DND-41 (cell line): ENCODE data around the gene NOD2.

Experiments used
- ATAC-seq: fragments of 200-7000 bp; cut with Tn5 transposase; 3 replicates; pipeline ENCODE4 v1.9.1; 2021; ENCODE audit warnings: low read depth; ENCODE audit not compliant: insufficient read depth
- DNase-seq: peaks from one replicate; pipeline ENCODE4 v3.0.0-alpha.2; 2020
- H2AFZ ChIP-seq: 2 replicates; pipeline ENCODE4 v1.6.0; 2012; ENCODE audit warnings: low read depth, low read length
- H3K27ac ChIP-seq: 2 replicates; pipeline ENCODE4 v1.5.1; 2012; ENCODE audit warnings: low read length, inconsistent platforms
- H3K27me3 ChIP-seq: fragments of 200-600 bp; sonication (generic); 2 replicates; pipeline ENCODE4 v1.6.0; 2012; ENCODE audit warnings: low read length, mild to moderate bottlenecking, inconsistent platforms; ENCODE audit not compliant: insufficient read depth, poor library complexity
- H3K36me3 ChIP-seq: 2 replicates; pipeline ENCODE4 v1.5.1; 2012; ENCODE audit warnings: low read length, inconsistent platforms; ENCODE audit not compliant: insufficient read depth
- H3K4me1 ChIP-seq: 2 replicates; pipeline ENCODE4 v1.5.1; 2012; ENCODE audit warnings: mild to moderate bottlenecking, low read length; ENCODE audit not compliant: insufficient read depth
- H3K4me2 ChIP-seq: 2 replicates; pipeline ENCODE4 v1.6.0; 2012; ENCODE audit warnings: mild to moderate bottlenecking, moderate library complexity, low read length, inconsistent platforms; ENCODE audit not compliant: insufficient read depth
- H3K4me3 ChIP-seq, 2 experiments: fragments of 200-600 bp in 1 of 2; shearing (Covaris generic) in 1 of 2; 2 replicates each; pipeline ENCODE4 v1.5.1; 2012 to 2016; ENCODE audit warnings: inconsistent platforms in 2 of 2, low read length in 2 of 2, mild to moderate bottlenecking in 2 of 2, low read depth in 1 of 2, moderate library complexity in 1 of 2
- H3K79me2 ChIP-seq: 2 replicates; pipeline ENCODE4 v1.6.0; 2012; ENCODE audit warnings: low read length, inconsistent platforms; ENCODE audit not compliant: insufficient read depth
- H3K9ac ChIP-seq: 2 replicates; pipeline ENCODE4 v1.6.0; 2012; ENCODE audit warnings: low read depth, mild to moderate bottlenecking, inconsistent platforms, low read length, moderate library complexity
- H3K9me3 ChIP-seq: 2 replicates; pipeline ENCODE4 v1.5.1; 2012; ENCODE audit warnings: low read length, moderate library complexity, mild to moderate bottlenecking, inconsistent platforms; ENCODE audit not compliant: insufficient read depth, severe bottlenecking
- H4K20me1 ChIP-seq: 2 replicates; pipeline ENCODE4 v1.6.0; 2012; ENCODE audit warnings: low read length; ENCODE audit not compliant: insufficient read depth
- CTCF ChIP-seq: IDR thresholded peaks from 2 replicates; pipeline ENCODE4 v1.5.1; 2012; ENCODE audit warnings: borderline replicate concordance, low read length, moderate library complexity, mild to moderate bottlenecking; ENCODE audit not compliant: poor library complexity, severe bottlenecking; ENCODE audit errors: extremely low read depth
- EZH2 ChIP-seq: IDR thresholded peaks from 3 replicates; pipeline ENCODE4 v1.6.1; 2012; ENCODE audit warnings: borderline replicate concordance, low read depth, mild to moderate bottlenecking, moderate library complexity, low read length, inconsistent platforms; ENCODE audit not compliant: severe bottlenecking

NOD2 gene

GRCh38 chr16:50704245-50704644, 10.8 kb downstream of the NOD2 start:
- no peaks in the 10 kb centered on the region for H3K4me1 ChIP-seq
- H3K9ac ChIP-seq: no peak overlapping the region
- H3K27ac ChIP-seq: no peak overlapping the region
- no peaks in the 10 kb centered on the region for H3K79me2 ChIP-seq
- no peaks in the 10 kb centered on the region for H4K20me1 ChIP-seq
- H3K36me3 ChIP-seq: no peaks in the 10 kb centered on the region
- no peak for DNase-seq
- TF ChIP-seq CTCF (no peak), EZH2 (no peak)
- no peaks in the 10 kb centered on the region for H3K27me3 ChIP-seq
- ATAC-seq: no peak
- H3K4me3 ChIP-seq: no peak overlapping the region
- peaks cover 9% of the 10 kb centered on the region for H3K9me3 ChIP-seq
- H2AFZ ChIP-seq: no peak overlapping the region
- H3K4me2 ChIP-seq: no peak overlapping the region

GRCh38 chr16:50705436-50706110, 12.2 kb downstream of the NOD2 start:
- Histone ChIP-seq H3K79me2 (no peaks in the 10 kb centered on the region), H3K27ac (no peak overlapping the region), H3K36me3 (no peaks in the 10 kb centered on the region), H2AFZ (no peak overlapping the region), H3K4me3 (no peak overlapping the region), H3K9ac (no peak overlapping the region), H3K4me1 (no peaks in the 10 kb centered on the region), H3K27me3 (no peaks in the 10 kb centered on the region), H3K4me2 (no peak overlapping the region), H4K20me1 (no peaks in the 10 kb centered on the region), H3K9me3 (peaks cover 9% of the 10 kb centered on the region)
- TF ChIP-seq CTCF (no peak), EZH2 (no peak)
- no peak for DNase-seq
- ATAC-seq: no peak

- no peak for DNase-seq
- Histone ChIP-seq H3K9ac (no peak overlapping the region), H2AFZ (no peak overlapping the region), H3K27ac (no peak overlapping the region), H3K79me2 (no peaks in the 10 kb centered on the region), H3K27me3 (no peaks in the 10 kb centered on the region), H3K4me3 (no peak overlapping the region), H3K36me3 (no peaks in the 10 kb centered on the region), H3K9me3 (peaks cover 9% of the 10 kb centered on the region), H3K4me1 (no peaks in the 10 kb centered on the region), H4K20me1 (no peaks in the 10 kb centered on the region; the same call in 1 of the 2 replicates), H3K4me2 (no peak overlapping the region)
- TF ChIP-seq CTCF: no peak
- TF ChIP-seq EZH2: no peak
- no peak for ATAC-seq
These were observed 12.8 kb downstream of the NOD2 start for GRCh38 chr16:50706250-50706649.
